Esophagus (tissue), 2 donors: ENCODE measurements around the gene BPIFB1. TPM values are rescaled to one million over a fixed set of nuclear protein-coding genes. Genes with fewer than 3 reads are reported as not detected.

Source experiments
- H3K27ac ChIP-seq, 2 donors: one replicate each; pipeline ENCODE4 v1.5.1; 2013; ENCODE audit warnings: low read depth in 2 of 2, mild to moderate bottlenecking in 2 of 2, inconsistent platforms in 1 of 2, low read length in 1 of 2, moderate library complexity in 1 of 2
- H3K27me3 ChIP-seq, 2 donors: one replicate each; pipeline ENCODE4 v1.6.1; 2013; ENCODE audit warnings: low read length in 2 of 2, control low read depth in 1 of 2, mild to moderate bottlenecking in 1 of 2; ENCODE audit not compliant: insufficient read depth in 2 of 2, control insufficient read depth in 1 of 2
- H3K36me3 ChIP-seq, 2 donors: one replicate each; pipeline ENCODE4 v1.6.1; 2013; ENCODE audit warnings: low read length in 1 of 2; ENCODE audit not compliant: control insufficient read depth in 2 of 2, insufficient read depth in 2 of 2
- H3K4me1 ChIP-seq, 2 donors: one replicate each; pipeline ENCODE4 v1.6.1; 2013; ENCODE audit warnings: low read length in 1 of 2; ENCODE audit not compliant: control insufficient read depth in 2 of 2, insufficient read depth in 2 of 2
- H3K4me3 ChIP-seq, 2 donors: one replicate each; pipeline ENCODE4 v1.5.1; 2013; ENCODE audit warnings: low read length in 2 of 2, mild to moderate bottlenecking in 2 of 2, low read depth in 1 of 2, moderate library complexity in 1 of 2
- H3K9me3 ChIP-seq, 2 donors: one replicate each; pipeline ENCODE4 v1.6.1; 2013; ENCODE audit warnings: mild to moderate bottlenecking in 2 of 2, low read depth in 1 of 2, low read length in 1 of 2, moderate library complexity in 1 of 2; ENCODE audit not compliant: control insufficient read depth in 2 of 2, insufficient read depth in 1 of 2
- WGBS, 2 donors: extraction: QIAGEN DNeasy Blood & Tissue Kit; methylation state at CpG; one replicate each; pipeline ENCODE4 v1.1.7; 2013; 5-methylcytosine and 5-hydroxymethylcytosine counted together
- polyA plus RNA-seq, 2 donors: library from polyadenylated mRNA; stranded (reverse); fragments of 200-250 nt; gene quantifications; one replicate each; pipeline ENCODE4 v1.2.3, GENCODE V29; 2013
- donor health status: healthy with polysubstance abuse.
- donor health status: Bipolar disorder and iron deficiency.

Gene BPIFB1
- polyA plus RNA-seq, 2 donors: 0.77 to 1.4 TPM

DNA sequence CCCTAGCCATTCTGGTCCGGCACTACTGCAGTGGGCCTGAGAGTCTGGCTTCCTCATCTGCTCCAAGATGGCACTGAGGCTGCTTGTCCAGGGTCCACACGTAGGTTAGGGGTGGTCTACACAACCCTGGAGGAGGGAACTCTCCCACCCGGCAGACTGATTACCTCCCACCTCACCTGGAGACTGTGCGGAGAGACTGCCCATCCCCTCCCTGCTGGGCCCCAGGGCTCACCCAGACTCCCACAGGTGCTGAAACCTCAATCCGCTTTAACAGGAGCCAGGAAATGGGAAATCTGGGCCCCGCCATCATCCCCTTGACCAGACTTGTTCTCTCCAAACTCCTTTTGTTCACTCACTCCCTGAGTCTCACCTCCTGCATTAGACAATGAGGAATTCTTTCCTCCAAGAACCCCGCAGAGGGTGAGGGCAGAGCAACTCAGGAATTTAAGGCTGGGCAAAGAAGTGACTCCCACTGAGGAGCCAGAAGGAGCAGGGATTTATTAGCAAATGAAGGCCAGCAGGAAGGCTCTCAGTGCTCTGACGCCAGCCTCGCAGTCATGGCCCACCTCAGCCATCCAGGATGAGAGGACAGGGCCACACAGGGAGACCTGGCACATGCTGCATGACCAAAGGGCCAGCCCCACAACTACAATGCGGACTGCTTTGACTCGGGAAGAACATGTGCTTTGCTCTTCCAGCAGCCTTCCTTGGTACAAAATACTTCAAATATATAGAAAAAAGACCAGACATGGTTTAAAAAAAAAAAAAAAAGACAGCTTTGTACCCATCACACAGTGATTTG, 65.3 kb downstream of the BPIFB1 start:
- peaks cover 0 to 8% of the 10 kb centered on the region in 2 donors for H3K36me3 ChIP-seq
- no peaks in the 10 kb centered on the region for H3K9me3 ChIP-seq
- H3K4me3 ChIP-seq: no peak overlapping the region
- H3K4me1 ChIP-seq: no peaks in the 10 kb centered on the region
- WGBS, 2 donors: 86 to 89% methylated on average over 11 of the region's 11 CpGs
- no peak overlapping the region for H3K27ac ChIP-seq
- H3K27me3 ChIP-seq: no peaks in the 10 kb centered on the region

DNA sequence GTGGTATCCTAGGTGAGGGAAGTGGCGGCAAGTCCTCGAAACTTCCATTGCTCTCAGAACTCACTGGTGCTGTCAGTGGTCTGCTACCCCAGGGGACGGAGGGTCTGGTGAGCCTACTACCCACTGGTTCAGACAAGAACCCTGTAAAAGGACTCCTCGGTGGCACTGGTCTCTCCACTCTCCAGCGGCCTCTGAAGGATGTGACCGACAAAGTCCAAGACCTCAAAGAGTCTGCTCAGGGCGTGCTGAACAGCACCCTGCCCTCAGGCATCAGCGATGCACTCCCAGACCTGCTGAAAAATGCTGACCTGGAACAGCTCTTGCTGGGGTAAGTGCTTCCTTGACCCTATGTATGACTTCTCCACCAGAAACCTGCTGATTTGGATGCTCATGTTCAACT, 66.5 kb downstream of the BPIFB1 start:
- H3K27ac ChIP-seq: no peak overlapping the region
- H3K27me3 ChIP-seq: no peaks in the 10 kb centered on the region
- H3K4me1 ChIP-seq: no peaks in the 10 kb centered on the region
- no peak overlapping the region for H3K4me3 ChIP-seq
- 94 to 96% methylated on average over 8 of the region's 8 CpGs for WGBS, 2 donors
- H3K36me3 ChIP-seq: peaks cover 7 to 8% of the 10 kb centered on the region in 2 donors
- no peaks in the 10 kb centered on the region for H3K9me3 ChIP-seq

DNA sequence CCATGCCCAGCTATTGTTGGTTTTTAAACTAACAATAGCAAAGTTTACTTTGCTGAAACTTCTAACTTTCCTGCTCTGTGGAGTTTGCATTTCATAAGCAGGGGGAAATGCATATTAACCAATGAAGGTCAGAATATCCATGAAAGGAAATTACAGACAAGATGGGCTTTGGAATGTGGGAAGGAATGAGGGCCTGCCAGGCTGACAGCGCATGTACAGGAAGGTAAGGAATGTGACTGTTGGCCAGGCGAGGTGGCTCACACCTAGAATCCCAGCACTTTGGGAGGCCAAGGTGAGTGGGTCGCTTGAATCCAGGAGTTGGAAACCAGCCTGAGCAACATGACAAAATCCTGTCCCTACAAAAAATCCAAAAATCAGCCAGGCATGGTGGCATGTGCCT, 68.7 kb downstream of the BPIFB1 start:
- no peaks in the 10 kb centered on the region for H3K27me3 ChIP-seq
- no peak overlapping the region for H3K4me3 ChIP-seq
- no peak overlapping the region for H3K27ac ChIP-seq
- WGBS, 2 donors: 79 to 85% methylated on average over 3 of the region's 3 CpGs
- H3K9me3 ChIP-seq: no peaks in the 10 kb centered on the region
- H3K36me3 ChIP-seq: peaks cover 7 to 8% of the 10 kb centered on the region in 2 donors
- no peaks in the 10 kb centered on the region for H3K4me1 ChIP-seq

DNA sequence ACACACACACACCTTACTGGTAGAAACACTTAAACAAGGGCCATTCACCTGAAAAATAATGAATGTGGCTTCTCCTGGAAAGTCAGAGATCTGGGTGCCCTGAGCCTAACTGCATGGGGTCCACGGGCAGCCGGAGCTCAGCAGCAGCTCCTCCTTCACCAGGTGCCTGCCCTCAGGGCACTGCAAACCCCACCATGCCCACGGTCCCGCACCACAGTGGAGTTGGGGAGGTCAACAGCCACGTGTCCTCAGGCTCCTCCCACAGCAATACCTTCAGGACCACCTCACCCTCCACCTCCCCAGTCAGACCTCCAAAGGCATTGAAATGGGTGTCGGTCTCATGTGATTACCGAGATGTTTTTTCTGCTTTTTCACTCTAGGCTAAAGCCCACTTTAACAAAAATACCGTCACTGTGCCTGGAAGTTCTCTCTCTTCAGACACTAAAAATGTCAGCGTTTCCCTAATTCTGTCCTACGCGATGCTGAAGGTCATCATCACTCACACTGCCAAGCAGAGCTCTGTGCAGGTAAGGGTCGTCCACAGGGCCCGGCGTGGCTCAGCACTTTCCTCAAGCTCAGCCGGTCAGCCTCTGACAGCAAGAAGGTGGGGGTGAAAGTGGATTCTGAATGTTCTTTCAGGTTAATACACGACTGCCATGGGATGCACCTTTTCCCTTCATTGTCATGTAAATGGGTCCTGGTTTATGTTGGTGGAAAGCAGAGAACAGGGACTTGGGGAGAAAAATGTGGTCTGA, 69.4 kb downstream of the BPIFB1 start:
- peaks cover 7 to 8% of the 10 kb centered on the region in 2 donors for H3K36me3 ChIP-seq
- 83 to 85% methylated on average over 16 of the region's 16 CpGs for WGBS, 2 donors
- no peaks in the 10 kb centered on the region for H3K4me1 ChIP-seq
- H3K4me3 ChIP-seq: no peak overlapping the region
- H3K27ac ChIP-seq: no peak overlapping the region
- H3K9me3 ChIP-seq: no peaks in the 10 kb centered on the region
- H3K27me3 ChIP-seq: no peaks in the 10 kb centered on the region

DNA sequence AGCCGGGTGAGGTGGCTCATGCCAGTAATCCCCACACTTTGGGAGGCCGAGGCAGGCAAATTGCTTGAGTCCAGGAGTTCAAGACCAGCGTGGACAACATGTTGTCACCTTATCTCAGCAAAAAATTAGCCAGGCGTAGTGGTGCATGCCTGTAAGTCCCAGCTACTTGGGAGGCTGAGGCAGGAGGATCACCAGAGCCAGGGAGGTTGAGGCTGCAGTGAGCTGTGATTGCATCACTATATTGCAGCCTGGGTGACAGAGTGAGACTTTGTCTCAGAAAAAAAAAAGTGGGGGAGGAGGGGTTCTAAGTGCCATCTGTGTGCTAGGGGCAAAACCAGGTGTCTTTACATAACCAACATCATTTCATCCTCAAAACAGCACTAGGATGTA, 70.0 kb downstream of the BPIFB1 start:
- H3K4me1 ChIP-seq: no peaks in the 10 kb centered on the region
- H3K4me3 ChIP-seq: no peak overlapping the region
- 96% methylated on average over 4 of the region's 4 CpGs for WGBS, 2 donors
- H3K36me3 ChIP-seq: peaks cover 7 to 8% of the 10 kb centered on the region in 2 donors
- no peaks in the 10 kb centered on the region for H3K9me3 ChIP-seq
- no peak overlapping the region for H3K27ac ChIP-seq
- no peaks in the 10 kb centered on the region for H3K27me3 ChIP-seq

Other genes starting within 250 kb of the BPIFB1 start
- not detected for gene BPIFB3, start 229.3 kb upstream of the BPIFB1 start, polyA plus RNA-seq
- not detected for gene BPIFB4, start 203.6 kb upstream of the BPIFB1 start, polyA plus RNA-seq
- gene BPIFA2, start 115.1 kb upstream of the BPIFB1 start, polyA plus RNA-seq: not detected
- gene BPIFA3, start 65.9 kb upstream of the BPIFB1 start, polyA plus RNA-seq: not detected
- gene BPIFA1, start 47.2 kb upstream of the BPIFB1 start, polyA plus RNA-seq: not detected
- 10 to 100 TPM; 19.5 to 29.2 TPM for gene CDK5RAP1, start 118.3 kb downstream of the BPIFB1 start, polyA plus RNA-seq
- gene SNTA1, start 160.5 kb downstream of the BPIFB1 start, polyA plus RNA-seq: 10 to 100 TPM in 1 of 2 donors, 1 to 10 TPM in 1; 6.1 to 10.9 TPM
- 1 to 10 TPM; 4.7 to 8.5 TPM for gene CBFA2T2, start 206.9 kb downstream of the BPIFB1 start, polyA plus RNA-seq